Measurements from ENCODE around the gene NR6A1. TPM values are rescaled to one million over a fixed set of nuclear protein-coding genes. Genes with fewer than 3 reads are reported as not detected.

The NR6A1 gene
- polyA plus RNA-seq, 2 of the 4 experiments (the other 2 are of a cell fraction) = 1.7 to 3.3 TPM

GRCh38 chr9:124709292-124709690 lies 61.8 kb downstream of the NR6A1 start:
- no peak overlapping the region for H3K4me3 ChIP-seq
- CTCF ChIA-PET = interaction anchor here (1.1 to 11.8 kb wide), 7 partner anchors 17 to 157 kb away, joined by 3 to 235 read pairs (median 59); no protein-coding TSS in a partner anchor
- no peak for TF ChIP-seq USF2 (IDR thresholded peaks at IDR 0.05)
- no peak for TF ChIP-seq ELK1 (IDR thresholded peaks at IDR 0.05; ENCODE audit: low read depth, low read length)
- no peak for TF ChIP-seq NR3C1 (IDR thresholded peaks at IDR 0.05)
- no peak for TF ChIP-seq NPAS2 (CRISPR knock-in tag; IDR thresholded peaks at IDR 0.05; ENCODE audit: borderline replicate concordance)
- no peak for TF ChIP-seq MAZ (IDR thresholded peaks at IDR 0.05; ENCODE audit: borderline replicate concordance, low read depth, low read length)
- TF ChIP-seq FOSL2 (IDR thresholded peaks at IDR 0.05) = no peak
- no peak for TF ChIP-seq FOSL2 (CRISPR knock-in tag; IDR thresholded peaks at IDR 0.05)
- no peak for TF ChIP-seq PHF8 (IDR thresholded peaks at IDR 0.05; ENCODE audit: borderline replicate concordance, low read depth)
- ATAC-seq = no peak
- H3K27ac ChIP-seq = peak overlapping the region in 1 of 2 experiments; percentile 47; a peak in 1 of 6 replicates
- peaks cover 21% of the 10 kb centered on the region for H3K4me1 ChIP-seq
- 97% methylated on average over 2 of the region's 2 CpGs for WGBS (ENCODE audit: missing lambda C conversion rate)
- no peak for FAIRE-seq
- H3K4me2 ChIP-seq = peak overlapping the region; percentile 10; the same call in 1 of the 3 replicates
- no peak for DNase-seq (ENCODE audit: low read depth in 1 of 2, low spot score in 1 of 2)
- POLR2A ChIA-PET = interaction anchor here (3.2 kb wide), 1 partner anchor 50 kb away, joined by 19 read pairs; no protein-coding TSS in a partner anchor
- H3K9me3 ChIP-seq = no peaks in the 10 kb centered on the region

- POLR2A ChIA-PET = interaction anchor here (3.2 kb wide), 1 partner anchor 49 kb away, joined by 19 read pairs; no protein-coding TSS in a partner anchor
Observed at GRCh38 chr9:124708633-124709291, 62.3 kb downstream of the NR6A1 start.

GRCh38 chr9:124708074-124708473 lies 63.0 kb downstream of the NR6A1 start:
- ChIA-PET CTCF (interaction anchor here (0.9 to 11.8 kb wide), 6 partner anchors 18 to 157 kb away, joined by 3 to 235 read pairs (median 42); no protein-coding TSS in a partner anchor), POLR2A (interaction anchor here (3.2 kb wide), 1 partner anchor 48 kb away, joined by 19 read pairs; no protein-coding TSS in a partner anchor)
- Histone ChIP-seq H3K9me3 (0 out of 3 replicates have a peak, but pooled peaks cover 3% of the 10 kb centered on the region), H3K4me1 (peaks cover 21% of the 10 kb centered on the region), H3K4me3 (no peak overlapping the region), H3K27ac (peak overlapping the region in 1 of 2 experiments; percentile 47; a peak in 3 of 6 replicates), H3K4me2 (no peak overlapping the region)
- 79% methylated on average over 2 of the region's 2 CpGs for WGBS (ENCODE audit: missing lambda C conversion rate)
- no peak for FAIRE-seq
- no peak for DNase-seq (ENCODE audit: low read depth in 1 of 2, low spot score in 1 of 2)
- no peak for ATAC-seq
- TF ChIP-seq REST (IDR thresholded peaks at IDR 0.05) = no peak
- TF ChIP-seq POLR2AphosphoS2 (conservative IDR thresholded peaks at IDR 0.05; ENCODE audit: low read length) = no peak

More at GRCh38 chr9:124708633-124709291, 62.3 kb downstream of the NR6A1 start:
- H3K4me3 ChIP-seq = no peak overlapping the region
- H3K27ac ChIP-seq = peak overlapping the region in 1 of 2 experiments; percentile 47; a peak in 2 of 6 replicates
- WGBS (ENCODE audit: missing lambda C conversion rate) = 85% methylated on average over 1 of the region's 1 CpG
- DNase-seq (ENCODE audit: low read depth in 1 of 2, low spot score in 1 of 2) (peak in 1 of 2 experiments; percentile 41), FAIRE-seq (no peak), ATAC-seq (peak in 1 of 2 experiments; percentile 66; a peak in 3 of 6 replicates)
- H3K4me1 ChIP-seq = peaks cover 21% of the 10 kb centered on the region
- CTCF ChIA-PET = interaction anchor here (0.9 to 11.8 kb wide), 8 partner anchors 17 to 157 kb away, joined by 3 to 235 read pairs (median 34); no protein-coding TSS in a partner anchor
- TF ChIP-seq GATA3 (IDR thresholded peaks at IDR 0.05; ENCODE audit: borderline replicate concordance) = peak; percentile 46; the same call in 1 of the 2 replicates
- TF ChIP-seq HMGXB4 (CRISPR knock-in tag; IDR thresholded peaks at IDR 0.05; ENCODE audit: borderline replicate concordance) = no peak
- H3K9me3 ChIP-seq = no peaks in the 10 kb centered on the region
- H3K4me2 ChIP-seq = peak overlapping the region; percentile 10; the same call in 2 of the 3 replicates

Data from A549 (cell line).